ENCODE data around the gene CYP2W1.
"Not testable (repeated sequence)": the region's sequence is repeated elsewhere in the genome, so short reads cannot be mapped to it uniquely, and the experiment has no call there.

The CYP2W1 gene

DNA sequence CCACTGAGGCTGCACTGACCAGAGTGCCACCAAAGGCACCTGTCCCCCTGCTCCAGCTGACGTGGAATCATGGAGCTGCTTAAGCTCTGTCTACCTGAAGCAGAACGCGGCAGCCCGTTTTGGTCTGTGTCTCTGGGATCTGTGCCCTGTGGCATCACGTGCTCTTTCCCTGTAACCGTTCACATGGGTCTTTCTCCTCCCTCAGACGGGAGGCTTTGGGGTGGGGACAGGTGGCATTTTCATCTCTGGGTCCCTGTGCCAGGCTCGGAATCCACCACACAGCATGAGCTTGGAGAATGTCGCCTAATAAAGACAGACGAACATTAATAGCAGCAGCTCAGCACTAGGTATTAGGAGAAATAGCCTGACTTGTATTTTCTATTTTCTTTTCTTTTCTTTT lies 26.9 kb upstream of the CYP2W1 start:
- Histone ChIP-seq H3K4me1 (ENCODE audit: control insufficient read depth, insufficient read depth, low read length) (peaks cover 18% of the 10 kb centered on the region), H3K9me3 (ENCODE audit: control insufficient read depth, low read length) (no peaks in the 10 kb centered on the region), H3K36me3 (ENCODE audit: control insufficient read depth, insufficient read depth, low read length) (no peaks in the 10 kb centered on the region), H3K4me3 (ENCODE audit: low read length) (no peak overlapping the region), H3K9ac (ENCODE audit: low read length) (no peak overlapping the region), H3K27me3 (ENCODE audit: control insufficient read depth, insufficient read depth, low read length) (peaks cover 15% of the 10 kb centered on the region)

DNA sequence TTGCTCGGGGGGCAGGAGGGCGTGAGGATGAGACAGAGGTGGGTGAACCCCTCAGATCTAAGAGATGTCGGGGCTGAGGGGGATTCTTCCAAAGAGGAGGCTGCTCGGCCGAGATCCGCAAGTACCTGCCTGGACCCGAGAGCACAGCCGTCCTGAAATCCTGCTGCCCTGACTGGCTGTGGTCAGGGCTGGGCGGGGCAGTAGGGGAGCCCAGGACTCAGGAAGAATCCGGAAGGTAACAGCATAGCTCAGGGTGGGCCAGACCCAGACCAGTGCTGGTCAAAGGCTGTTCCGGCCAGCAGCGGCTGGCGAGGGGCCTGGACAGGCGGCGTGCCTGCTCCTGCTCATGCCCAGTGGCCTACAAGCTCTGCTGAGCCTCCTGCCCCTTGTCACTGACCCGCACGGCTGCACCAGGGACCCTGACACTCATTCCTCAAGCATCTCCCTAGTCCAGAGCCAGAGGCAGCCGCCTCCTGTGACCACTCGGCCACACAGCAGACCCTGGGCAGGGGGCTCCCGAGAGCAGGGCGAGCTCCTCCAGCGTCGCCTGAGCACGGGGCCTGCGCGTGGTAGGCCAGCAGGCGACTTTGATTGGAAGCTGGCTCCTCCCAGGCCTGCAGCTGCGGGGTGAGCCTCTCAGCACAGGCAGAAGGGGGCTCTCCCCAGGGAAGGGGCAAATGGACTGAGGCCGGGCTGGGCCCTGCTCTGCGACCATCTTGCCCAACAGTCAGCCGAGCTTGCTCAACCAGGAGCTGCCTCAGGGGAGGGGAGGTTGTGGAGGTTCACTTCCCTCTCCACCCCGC lies 25.4 kb upstream of the CYP2W1 start:
- Histone ChIP-seq H3K9me3 (ENCODE audit: control insufficient read depth, low read length) (no peaks in the 10 kb centered on the region), H3K4me3 (ENCODE audit: low read length) (no peak overlapping the region), H3K4me1 (ENCODE audit: control insufficient read depth, insufficient read depth, low read length) (peaks cover 9% of the 10 kb centered on the region), H3K27me3 (ENCODE audit: control insufficient read depth, insufficient read depth, low read length) (peaks cover 18% of the 10 kb centered on the region), H3K36me3 (ENCODE audit: control insufficient read depth, insufficient read depth, low read length) (no peaks in the 10 kb centered on the region), H3K9ac (ENCODE audit: low read length) (no peak overlapping the region)

DNA sequence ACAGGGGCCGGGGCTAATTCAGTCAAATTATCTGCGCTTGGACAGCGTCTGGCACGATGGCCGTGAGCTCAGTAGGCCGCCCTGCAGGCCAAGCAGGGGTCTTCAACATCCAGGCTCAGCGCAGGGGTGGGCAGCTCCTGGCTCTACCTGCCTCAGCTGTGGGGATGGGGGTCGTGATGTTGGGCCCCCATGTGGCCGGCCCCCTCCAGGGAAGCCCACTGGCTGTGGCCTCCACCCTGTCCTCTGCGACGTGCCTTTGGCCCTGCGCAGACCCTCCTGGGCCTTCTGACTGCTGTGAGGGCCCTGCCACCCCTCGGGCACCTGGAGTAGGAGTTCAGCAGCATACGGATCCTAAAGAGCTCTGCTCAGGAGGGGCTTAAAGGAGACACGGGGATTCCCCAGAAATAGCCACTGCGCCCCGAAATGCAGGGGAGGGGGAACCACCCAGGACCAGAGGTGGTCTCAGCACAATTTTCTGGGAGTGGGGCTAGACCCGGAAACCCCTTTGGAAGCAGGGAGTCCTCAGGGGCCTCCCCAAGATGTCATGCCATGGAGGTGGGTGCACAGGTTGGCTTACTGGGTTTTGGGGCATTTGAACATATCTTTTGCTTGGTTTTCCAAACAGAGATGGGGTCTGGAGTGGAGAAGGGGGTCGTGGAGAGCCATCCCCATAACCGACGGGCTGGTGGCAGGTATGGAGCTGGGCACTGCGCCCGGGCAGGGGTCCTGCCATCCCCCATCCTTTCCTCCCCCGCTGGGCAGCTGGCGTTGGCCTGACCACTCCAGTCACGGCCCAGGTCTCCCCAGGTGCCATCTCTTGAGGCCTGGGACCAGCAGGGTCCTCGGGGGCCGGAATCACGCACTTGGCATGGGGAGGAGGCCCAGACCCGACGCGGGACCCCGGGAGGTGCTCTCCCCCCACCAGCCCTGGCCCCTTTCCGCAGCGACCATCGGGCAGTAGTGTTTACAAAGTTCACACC lies 24.5 kb upstream of the CYP2W1 start:
- no peaks in the 10 kb centered on the region for H3K36me3 ChIP-seq (ENCODE audit: control insufficient read depth, insufficient read depth, low read length)
- H3K4me1 ChIP-seq (ENCODE audit: control insufficient read depth, insufficient read depth, low read length) = peaks cover under 1% of the 10 kb centered on the region
- no peaks in the 10 kb centered on the region for H3K9me3 ChIP-seq (ENCODE audit: control insufficient read depth, low read length)
- no peak overlapping the region for H3K4me3 ChIP-seq (ENCODE audit: low read length)
- H3K27me3 ChIP-seq (ENCODE audit: control insufficient read depth, insufficient read depth, low read length) = peaks cover 21% of the 10 kb centered on the region
- no peak overlapping the region for H3K9ac ChIP-seq (ENCODE audit: low read length)

- Histone ChIP-seq H3K27me3 (ENCODE audit: control insufficient read depth, insufficient read depth, low read length) (peaks cover 21% of the 10 kb centered on the region), H3K9me3 (ENCODE audit: control insufficient read depth, low read length) (no peaks in the 10 kb centered on the region), H3K4me1 (ENCODE audit: control insufficient read depth, insufficient read depth, low read length) (peaks cover 5% of the 10 kb centered on the region), H3K36me3 (ENCODE audit: control insufficient read depth, insufficient read depth, low read length) (no peaks in the 10 kb centered on the region), H3K9ac (ENCODE audit: low read length) (no peak overlapping the region), H3K4me3 (ENCODE audit: low read length) (no peak overlapping the region)
Measured at GRCh38 chr7:959271-959670, 23.7 kb upstream of the CYP2W1 start.

- not testable (repeated sequence) for H3K9ac ChIP-seq (ENCODE audit: low read length); H3K9me3 ChIP-seq (ENCODE audit: control insufficient read depth, low read length); H3K4me1 ChIP-seq (ENCODE audit: control insufficient read depth, insufficient read depth, low read length); H3K4me3 ChIP-seq (ENCODE audit: low read length); H3K36me3 ChIP-seq (ENCODE audit: control insufficient read depth, insufficient read depth, low read length)
- peaks cover 21% of the 10 kb centered on the region for H3K27me3 ChIP-seq (ENCODE audit: control insufficient read depth, insufficient read depth, low read length)
Measured at GRCh38 chr7:959740-960139, 23.2 kb upstream of the CYP2W1 start.

- Histone ChIP-seq H3K4me3 (ENCODE audit: low read length) (no peak overlapping the region), H3K4me1 (ENCODE audit: control insufficient read depth, insufficient read depth, low read length) (peaks cover 14% of the 10 kb centered on the region), H3K36me3 (ENCODE audit: control insufficient read depth, insufficient read depth, low read length) (no peaks in the 10 kb centered on the region), H3K9ac (ENCODE audit: low read length) (no peak overlapping the region), H3K9me3 (ENCODE audit: control insufficient read depth, low read length) (no peaks in the 10 kb centered on the region), H3K27me3 (ENCODE audit: control insufficient read depth, insufficient read depth, low read length) (peaks cover 21% of the 10 kb centered on the region)
Measured at GRCh38 chr7:960269-960871, 22.6 kb upstream of the CYP2W1 start.

GRCh38 chr7:960972-961371 lies 22.0 kb upstream of the CYP2W1 start:
- Histone ChIP-seq H3K4me1 (ENCODE audit: control insufficient read depth, insufficient read depth, low read length) (peaks cover 18% of the 10 kb centered on the region), H3K27me3 (ENCODE audit: control insufficient read depth, insufficient read depth, low read length) (peaks cover 21% of the 10 kb centered on the region)
- H3K4me3 ChIP-seq (ENCODE audit: low read length); H3K9ac ChIP-seq (ENCODE audit: low read length); H3K36me3 ChIP-seq (ENCODE audit: control insufficient read depth, insufficient read depth, low read length); H3K9me3 ChIP-seq (ENCODE audit: control insufficient read depth, low read length): not testable (repeated sequence)

DNA sequence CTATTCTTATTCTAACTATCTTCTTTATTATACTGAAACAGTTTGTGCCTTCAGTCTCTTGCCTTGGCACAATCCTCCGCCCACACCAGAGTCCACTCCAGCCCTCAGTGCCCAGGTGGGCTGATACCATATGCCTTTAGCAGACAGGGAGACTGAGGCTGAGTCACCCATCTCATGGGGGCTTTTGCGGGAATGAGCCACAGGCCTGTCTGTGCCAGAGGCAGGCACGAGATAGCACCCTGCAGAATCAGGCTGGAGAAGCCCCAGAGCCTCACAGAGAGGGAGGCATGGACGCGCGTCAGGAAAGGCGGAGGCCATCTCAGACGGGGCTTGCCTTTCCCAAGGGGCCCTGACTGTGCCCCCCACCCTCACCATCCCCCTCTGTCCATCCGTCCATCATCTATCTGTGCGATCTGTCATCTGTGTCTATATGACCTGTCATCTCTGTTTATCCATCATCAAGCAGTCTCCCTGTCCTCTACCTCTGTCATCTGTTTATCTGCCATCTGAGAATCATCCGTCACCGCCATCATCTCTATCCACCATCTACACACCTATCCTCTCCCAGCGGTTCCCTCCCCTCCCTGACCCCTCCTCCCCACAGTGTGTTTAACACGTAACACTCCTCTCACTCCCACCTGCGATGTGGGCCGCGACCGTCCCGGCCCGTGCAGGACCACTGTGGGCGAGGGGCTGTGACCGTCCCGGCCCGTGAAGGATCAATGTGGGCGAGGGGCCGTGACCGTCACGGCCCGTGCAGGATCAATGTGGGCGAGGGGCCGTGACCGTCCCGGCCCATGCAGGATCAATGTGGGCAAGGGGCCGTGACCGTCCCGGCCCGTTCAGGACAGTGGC lies 21.2 kb upstream of the CYP2W1 start:
- Histone ChIP-seq H3K9ac (ENCODE audit: low read length) (no peak overlapping the region), H3K4me1 (ENCODE audit: control insufficient read depth, insufficient read depth, low read length) (peaks cover 18% of the 10 kb centered on the region), H3K27me3 (ENCODE audit: control insufficient read depth, insufficient read depth, low read length) (peaks cover 21% of the 10 kb centered on the region), H3K4me3 (ENCODE audit: low read length) (no peak overlapping the region), H3K36me3 (ENCODE audit: control insufficient read depth, insufficient read depth, low read length) (no peaks in the 10 kb centered on the region), H3K9me3 (ENCODE audit: control insufficient read depth, low read length) (no peaks in the 10 kb centered on the region)

DNA sequence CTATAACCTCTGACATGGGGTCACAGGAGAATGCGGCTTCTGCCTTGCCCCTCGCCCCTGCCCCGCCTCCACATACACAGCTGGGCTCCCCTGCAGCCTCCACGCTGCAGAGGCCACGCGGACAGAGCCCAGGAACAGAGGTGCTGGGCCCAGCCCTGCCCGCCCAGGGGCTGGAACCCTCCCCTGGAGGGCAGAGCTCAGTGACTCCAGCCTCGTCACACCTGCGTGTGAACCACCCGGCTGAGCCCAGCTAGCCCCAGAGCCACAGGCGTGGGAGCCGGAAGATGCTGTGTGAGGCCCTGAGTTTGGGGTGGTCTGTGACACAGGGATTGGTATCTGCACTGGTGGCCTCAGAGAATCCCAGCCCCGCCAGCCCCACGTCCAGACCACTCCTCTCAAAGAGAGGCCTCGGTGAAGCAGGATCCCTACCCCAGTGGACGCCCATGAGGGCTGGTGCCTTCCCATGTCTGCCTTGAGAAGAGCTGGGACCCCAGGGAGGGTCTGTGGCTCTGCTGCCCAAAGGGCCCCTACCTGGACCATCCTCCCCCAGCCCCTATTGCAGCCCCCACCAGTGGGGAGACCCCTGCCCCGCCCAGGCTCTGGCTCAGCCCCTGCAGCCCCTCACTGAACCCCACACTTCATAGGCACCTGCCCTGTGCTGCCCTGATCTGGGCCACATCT lies 20.4 kb upstream of the CYP2W1 start:
- H3K4me1 ChIP-seq (ENCODE audit: control insufficient read depth, insufficient read depth, low read length) = peaks cover 18% of the 10 kb centered on the region

DNA sequence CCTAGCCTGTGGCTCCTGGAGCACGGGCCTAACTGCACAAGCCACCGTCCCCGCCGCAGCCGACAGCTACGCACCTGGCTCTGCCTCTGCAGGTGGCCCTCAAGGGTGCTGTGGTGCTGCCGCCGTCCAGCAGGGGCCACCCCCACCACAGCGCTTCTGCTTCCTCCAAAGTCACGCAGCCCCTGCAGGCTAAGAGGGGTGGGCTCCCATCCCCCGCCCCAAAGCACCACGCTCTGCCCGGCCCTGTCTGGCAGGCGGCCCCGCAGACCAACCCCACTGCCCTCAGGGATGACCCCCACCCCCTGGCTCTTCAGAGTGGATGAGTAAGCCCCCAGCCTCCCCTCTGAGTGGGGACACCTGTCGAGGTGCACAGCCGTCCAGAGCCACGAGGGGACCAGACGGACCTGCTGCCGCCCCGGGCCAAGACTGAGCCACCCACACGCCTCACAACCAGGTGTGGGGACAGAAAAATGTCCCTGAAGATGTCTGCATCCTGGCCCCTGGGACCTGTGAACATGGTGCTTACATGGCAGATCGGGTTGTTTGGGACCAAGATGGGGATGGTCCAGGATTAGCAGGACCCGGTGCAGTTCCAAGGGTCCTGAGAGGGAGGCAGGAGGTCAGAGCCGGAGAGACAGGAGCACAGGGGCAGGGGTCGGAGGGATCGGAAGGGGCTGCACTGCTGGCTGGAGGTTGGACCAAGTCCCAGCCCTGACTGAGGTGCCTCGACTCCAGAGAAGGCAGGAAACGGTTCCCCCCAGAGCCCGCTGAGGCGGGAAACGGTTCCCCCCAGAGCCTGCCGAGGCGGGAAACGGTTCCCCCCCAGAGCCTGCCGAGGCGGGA lies 19.5 kb upstream of the CYP2W1 start:
- no peaks in the 10 kb centered on the region for H3K36me3 ChIP-seq (ENCODE audit: control insufficient read depth, insufficient read depth, low read length)
- H3K9ac ChIP-seq (ENCODE audit: low read length) = no peak overlapping the region
- peaks cover 17% of the 10 kb centered on the region for H3K27me3 ChIP-seq (ENCODE audit: control insufficient read depth, insufficient read depth, low read length)
- H3K9me3 ChIP-seq (ENCODE audit: control insufficient read depth, low read length) = no peaks in the 10 kb centered on the region
- H3K4me1 ChIP-seq (ENCODE audit: control insufficient read depth, insufficient read depth, low read length) = peaks cover 18% of the 10 kb centered on the region
- H3K4me3 ChIP-seq (ENCODE audit: low read length) = no peak overlapping the region

More for the DNA sequence above, 20.4 kb upstream of the CYP2W1 start:
- no peaks in the 10 kb centered on the region for H3K36me3 ChIP-seq (ENCODE audit: control insufficient read depth, insufficient read depth, low read length)
- H3K9me3 ChIP-seq (ENCODE audit: control insufficient read depth, low read length) = no peaks in the 10 kb centered on the region
- H3K27me3 ChIP-seq (ENCODE audit: control insufficient read depth, insufficient read depth, low read length) = peaks cover 21% of the 10 kb centered on the region
- no peak overlapping the region for H3K9ac ChIP-seq (ENCODE audit: low read length)
- no peak overlapping the region for H3K4me3 ChIP-seq (ENCODE audit: low read length)
